GM19467 (cell line): ENCODE data around the gene CSNK1A1.
"Not testable (repeated sequence)": the region's sequence is repeated elsewhere in the genome, so short reads cannot be mapped to it uniquely, and the experiment has no call there.

Experiments used
- ATAC-seq: cut with Tn5 transposase; IDR thresholded peaks from one replicate; pipeline ENCODE4 v1.9.1; 2021; ENCODE audit warnings: mild to moderate bottlenecking, moderate library complexity; ENCODE audit not compliant: unreplicated experiment

Gene CSNK1A1

DNA sequence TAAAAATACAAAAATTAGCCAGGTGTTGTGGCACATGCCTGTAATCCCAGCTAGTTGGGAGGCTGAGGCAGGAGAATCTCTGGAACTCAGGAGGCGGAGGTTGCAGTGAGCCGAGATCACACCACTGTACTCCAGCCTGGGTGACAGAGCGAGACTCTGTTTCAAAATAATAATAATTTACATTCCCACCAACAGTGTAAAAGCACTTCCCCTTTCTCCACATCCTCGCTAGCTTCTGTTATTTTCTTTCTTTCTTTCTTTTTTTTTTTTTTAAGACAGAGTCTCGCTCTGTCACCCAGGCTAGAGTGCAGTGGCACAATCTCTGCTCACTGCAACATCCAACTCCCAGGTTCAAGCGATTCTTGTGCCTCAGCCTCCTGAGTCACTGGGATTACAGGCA, 89.3 kb downstream of the CSNK1A1 start:
- not testable (repeated sequence) for ATAC-seq

DNA sequence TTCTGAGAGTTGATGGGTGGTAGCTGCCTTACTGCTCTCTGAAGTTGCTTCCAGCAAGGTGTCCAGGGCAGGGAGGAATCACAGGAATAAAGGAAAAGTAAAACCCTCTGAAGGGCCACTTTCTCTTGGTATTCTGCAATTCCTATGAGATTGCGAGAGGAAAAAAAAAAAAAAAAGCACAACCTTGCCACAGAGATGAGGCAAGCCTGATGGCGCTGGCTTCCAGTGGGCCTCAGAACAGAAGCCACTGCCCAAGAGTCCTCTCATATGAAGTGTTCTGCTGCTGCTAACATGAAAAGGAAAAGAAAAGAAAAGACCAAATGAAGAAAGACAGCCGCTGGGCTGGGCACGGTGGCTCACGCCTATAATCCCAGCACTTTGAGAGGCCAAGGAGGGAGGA, 91.3 kb downstream of the CSNK1A1 start:
- ATAC-seq: no peak

DNA sequence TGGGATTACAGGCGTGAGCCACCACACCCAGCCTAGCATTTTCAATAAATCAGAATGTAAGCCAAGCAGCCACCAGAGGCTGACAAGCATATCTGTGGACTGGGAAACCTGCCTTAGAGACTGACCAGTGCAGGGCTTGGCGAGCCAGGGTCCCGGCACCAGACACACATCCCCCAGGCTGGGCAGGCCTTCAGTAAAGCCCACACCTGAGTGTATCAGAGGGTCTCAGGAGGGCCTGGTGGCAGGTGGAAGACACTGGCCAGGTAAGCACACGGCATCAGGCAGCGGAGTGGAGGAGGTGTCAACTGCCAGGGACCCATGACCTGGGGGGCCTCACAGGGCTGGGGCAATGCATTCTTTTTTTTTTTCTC, 93.9 kb downstream of the CSNK1A1 start:
- no peak for ATAC-seq

DNA sequence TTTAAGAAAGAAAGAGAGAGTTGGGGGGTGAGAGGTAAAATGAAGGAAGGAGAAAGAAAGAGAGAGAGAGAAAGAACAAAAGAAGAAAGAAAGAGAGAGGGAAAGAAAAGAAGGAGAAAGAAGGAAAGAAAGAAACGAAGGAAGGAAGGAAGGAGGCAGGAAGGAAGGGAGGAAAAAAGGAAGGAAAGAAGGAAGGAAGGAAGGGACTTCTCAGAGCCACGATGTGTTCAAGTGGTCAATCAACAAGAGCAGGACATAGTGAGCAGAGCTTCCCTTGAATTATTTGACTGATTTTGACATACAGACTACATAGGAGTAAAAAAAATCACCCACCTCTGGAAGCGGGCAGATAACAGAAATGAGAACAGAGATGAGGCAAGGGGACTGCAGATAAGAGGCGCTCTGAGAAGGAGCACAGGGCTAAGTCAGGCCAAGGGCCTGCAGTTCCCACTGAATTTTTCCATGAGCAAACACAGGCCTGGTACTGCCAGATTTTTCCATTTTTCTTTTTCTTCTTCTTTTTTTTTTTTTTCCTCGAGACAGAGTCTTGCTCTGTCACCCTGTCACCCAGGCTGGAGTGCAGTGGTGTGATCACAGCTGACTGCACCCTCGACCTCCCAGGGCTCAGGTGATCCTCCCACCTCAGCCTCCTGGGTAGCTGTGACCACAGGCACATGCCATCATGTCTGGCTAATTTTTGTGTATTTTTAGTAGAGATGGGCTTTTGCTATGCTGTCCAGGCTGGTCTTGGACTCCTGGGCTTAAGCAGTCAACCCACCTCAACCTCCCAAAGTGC, 94.4 kb downstream of the CSNK1A1 start:
- ATAC-seq: no peak

DNA sequence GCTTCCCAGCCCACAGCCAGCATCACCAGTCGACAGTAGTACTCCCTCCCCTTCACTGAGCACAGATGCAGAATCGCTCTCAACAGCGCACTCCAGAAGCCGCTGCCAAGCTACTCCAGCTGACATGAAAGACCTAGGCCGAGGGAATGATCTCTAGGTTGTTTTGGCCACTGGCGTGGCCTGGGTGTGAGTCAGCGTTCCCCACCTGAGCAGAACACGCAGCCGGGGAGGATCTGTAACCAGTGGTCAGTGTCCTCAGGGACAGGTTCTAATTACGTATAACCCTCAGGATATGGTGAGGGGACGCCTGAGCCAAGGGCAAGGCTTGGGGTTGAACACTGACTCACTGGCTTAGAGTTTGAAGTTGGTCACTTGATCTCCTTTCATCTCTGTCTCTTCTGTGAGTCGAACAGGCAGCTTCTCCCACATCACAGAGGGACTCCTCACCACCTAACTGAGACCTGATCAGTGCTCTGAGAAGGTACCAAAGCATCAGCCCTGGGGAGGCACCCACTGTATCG, 95.3 kb downstream of the CSNK1A1 start:
- no peak for ATAC-seq

DNA sequence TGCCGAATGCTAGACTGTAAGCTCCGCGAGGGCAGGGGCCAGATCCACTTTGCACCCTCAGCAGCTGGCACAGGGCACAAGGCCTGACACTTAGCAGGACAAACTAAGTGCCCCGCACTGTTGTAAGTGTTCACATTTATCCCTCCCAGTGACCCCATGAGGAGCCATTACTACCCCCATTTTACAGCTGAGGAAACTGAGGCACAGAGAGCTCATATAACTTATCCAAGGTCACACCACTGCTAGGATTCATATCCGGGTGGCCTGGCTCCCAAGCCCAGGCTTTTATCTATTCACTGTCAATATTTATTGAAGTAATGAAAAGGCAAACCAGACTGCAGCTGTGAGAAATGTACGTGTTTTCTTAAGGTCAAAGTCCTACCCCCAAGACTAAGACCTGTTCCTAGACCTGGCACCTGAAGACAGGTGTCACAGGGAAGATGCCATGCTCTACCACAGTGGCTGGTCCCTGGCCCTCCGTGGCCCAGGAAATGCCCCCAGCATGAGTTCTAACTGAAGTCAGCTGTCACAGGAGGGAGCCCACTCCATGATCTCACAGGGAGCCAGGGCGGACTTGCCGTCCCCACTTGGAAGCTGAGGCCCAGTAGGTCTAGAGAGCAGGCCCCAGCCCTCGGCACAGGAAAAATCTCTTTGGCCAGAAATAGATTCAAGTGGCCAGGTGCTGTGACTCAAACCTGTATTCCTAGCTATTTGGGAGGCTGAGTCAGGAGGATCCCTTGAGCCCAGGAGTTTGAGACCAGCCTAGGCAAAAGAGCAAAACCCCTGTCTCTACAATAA, 97.4 kb downstream of the CSNK1A1 start:
- ATAC-seq: no peak

DNA sequence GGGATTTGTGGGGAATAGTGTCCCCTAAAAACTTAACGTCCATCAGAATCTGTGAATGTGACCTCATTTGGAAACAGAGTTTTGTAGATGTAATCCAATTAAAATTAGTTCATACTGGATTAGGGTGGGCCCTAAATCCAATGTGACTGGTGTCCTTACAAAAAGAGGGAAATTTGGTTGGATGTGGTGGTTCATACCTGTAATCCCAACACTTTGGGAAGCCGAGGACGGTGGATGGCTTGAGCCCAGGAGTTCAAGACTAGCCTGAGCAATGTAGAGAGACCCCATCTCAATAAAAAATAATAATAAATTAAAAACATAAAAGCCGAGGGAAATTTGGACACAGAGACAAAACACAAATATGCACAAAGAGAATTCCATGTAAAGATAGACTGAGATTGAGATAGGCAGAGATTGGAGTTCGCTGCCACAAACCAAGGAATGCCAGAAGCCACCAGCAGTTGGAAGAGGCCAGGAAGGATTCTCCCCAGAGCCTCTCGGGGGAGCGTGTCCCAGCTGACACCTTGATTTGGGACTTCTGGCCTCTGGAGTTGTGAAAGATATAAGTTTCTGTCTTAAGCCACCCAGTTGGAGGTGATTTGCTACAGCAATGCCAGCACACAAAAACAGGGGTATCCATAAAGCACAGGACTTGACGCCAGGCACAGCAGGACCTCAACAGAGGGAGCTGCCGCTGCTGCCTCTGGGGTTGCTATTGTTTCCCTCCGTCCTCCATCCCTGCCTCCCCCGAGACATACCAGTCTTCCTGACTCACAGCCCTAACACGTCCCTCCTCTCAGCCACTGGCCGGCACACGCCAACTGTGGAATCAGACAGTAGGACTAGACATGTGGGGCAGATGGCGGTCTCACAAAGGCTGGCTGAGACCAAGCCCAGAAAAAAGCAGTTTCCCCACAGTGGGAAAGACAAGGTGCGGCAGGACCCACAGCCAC, 98.3 kb downstream of the CSNK1A1 start:
- no peak for ATAC-seq

DNA sequence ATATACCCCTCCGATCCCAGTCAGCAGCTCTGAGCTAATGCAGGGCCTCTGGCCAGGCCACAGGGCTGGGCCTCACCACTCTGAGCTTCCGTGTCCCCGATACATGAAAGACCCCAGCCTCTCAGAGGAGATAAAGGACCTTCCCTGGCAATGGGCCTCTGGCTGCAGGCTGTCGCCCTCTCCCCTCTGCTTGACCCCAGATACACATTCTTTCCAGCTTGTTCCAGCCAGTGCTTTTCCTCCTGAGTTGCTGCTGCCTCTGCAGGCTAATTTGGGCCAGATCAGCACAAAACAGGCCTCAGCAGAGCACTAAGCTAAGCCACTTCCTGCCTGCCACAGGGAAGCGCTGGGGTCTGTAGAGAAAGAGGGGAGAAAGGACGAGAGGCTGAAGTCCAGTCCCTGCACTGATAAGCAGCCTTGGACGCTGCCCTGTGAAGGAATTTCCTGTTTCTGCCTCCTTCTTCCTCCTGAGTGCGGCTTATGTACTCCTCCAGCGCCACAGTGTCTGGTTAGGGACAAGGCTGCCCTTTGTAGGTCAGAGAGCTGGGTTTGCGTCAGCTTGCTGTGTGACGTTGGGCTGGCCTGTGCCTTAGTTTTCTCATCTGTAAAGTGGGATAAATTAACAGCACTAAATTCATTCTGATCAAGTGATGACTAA, 99.1 kb downstream of the CSNK1A1 start:
- no peak for ATAC-seq

DNA sequence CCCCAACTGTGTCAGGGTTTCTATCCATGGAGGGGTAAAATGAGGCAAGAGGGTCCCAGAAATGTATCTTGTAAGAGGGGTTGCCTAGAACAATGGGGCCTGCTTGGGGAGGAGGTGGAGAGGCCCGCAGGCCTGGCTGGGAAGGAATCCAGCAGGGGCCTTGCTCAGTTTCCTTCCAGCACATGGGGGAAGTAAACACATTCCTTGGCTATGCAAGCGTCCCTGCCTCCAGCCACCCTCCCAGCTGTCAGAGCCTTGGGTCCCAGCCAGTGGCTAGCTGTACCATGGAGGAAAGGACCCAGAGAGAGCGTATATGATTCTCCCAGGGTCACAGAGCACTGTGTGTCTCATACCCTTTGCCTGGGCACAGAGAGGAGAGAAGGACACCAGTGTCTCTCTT, 101.0 kb downstream of the CSNK1A1 start:
- ATAC-seq: no peak

DNA sequence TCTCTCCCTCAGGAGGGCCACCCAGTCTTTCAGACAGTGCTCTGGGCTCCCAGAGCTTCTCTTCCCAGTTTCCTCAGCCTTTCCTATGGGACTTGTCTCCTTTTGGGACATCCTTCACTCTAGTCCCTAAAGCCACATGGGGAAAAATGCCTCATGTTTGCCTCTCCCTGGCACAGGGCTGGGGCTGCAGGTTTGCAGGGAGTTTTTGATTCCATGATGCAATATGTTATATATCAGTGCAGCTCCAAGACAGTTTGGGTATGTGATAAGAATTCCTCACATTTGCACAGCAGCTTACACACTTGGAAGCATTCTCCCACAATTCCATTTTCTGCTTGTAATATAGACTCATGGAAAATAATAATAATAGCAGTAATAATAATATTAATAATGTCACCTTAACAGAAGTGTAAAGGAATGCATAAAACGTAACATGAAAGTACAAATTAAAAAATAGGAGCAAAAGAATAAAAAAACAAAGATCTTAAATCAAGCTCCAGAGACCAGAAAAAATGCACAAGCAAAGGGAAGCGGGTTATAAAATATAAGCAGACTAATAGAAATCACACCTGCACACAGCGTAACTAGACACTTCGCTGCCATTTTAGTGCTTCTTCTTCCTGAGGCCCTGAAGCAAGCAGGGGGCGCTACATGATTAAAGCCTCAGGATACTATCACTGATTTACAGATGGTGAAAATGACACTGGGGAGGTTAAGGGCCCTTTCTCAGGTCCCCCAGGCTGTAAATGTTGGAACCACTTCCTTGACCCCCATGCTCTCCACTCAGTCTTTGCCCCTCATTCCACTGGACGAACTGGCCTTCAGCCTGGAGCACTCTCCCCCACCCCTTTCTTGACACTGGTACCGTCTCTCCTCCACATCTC, 102.2 kb downstream of the CSNK1A1 start:
- ATAC-seq: no peak

DNA sequence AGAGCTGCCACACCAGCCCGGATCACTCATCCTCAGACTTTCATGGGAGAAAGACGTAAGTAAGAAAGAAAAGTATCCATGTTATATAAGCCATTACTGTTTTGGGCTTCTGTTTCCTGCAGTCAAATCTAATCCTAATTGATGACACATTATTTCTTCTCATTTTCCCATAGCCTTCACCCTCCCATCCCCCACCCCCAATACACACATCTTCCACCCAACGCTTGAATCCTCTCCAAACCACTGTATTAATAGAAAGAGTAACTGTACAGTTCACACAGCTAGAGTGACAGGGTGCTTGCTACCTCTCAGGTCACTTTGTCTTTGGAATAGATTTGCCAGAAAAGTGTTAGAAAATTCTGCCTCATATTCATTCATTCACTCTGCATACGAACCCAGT, 102.8 kb downstream of the CSNK1A1 start:
- no peak for ATAC-seq

DNA sequence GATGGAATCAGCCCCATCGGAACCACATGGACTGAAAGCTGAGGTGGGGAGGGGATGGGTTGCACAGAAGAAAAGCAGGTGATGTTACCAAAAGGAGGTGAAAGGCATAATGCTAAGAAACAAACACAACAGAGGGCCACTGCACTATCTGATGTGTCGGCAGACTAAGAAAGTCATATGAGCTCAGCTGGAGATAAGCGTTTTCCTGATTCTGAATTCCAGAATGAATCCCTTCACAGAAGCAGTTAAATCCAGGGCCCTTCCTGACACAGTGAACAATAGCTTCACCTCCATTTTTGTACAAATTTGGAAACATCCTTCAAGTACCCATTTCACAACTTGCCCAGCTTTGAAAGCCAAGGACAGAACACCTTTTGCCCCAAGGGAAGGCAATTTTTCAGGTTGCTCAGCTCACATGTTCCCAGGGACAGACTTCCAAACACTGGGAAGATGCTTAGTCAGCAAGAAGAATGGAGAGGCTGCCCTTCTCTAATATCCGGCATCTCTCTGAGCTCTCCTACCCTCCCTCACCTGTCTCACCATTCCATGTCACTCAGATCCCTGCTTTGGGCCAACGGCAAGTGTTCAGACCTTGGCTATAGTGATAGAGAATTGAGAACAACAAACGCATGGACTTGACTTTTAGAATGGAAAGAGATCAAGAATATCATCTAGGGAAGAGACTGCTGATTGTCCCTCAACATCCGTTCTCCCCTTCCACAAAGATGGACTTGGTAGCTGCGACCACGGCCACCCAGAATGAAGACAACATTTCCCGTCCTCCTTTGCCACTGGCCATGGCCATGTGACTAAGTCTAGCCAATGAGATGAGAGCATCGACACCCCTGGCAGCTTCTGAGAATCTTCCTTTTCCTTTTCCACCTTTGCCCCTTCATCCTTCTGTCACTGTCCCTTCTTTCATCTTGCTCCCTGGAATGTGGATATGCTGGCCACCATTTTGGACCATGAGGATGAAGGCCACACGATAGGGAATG, 103.6 kb downstream of the CSNK1A1 start:
- no peak for ATAC-seq

DNA sequence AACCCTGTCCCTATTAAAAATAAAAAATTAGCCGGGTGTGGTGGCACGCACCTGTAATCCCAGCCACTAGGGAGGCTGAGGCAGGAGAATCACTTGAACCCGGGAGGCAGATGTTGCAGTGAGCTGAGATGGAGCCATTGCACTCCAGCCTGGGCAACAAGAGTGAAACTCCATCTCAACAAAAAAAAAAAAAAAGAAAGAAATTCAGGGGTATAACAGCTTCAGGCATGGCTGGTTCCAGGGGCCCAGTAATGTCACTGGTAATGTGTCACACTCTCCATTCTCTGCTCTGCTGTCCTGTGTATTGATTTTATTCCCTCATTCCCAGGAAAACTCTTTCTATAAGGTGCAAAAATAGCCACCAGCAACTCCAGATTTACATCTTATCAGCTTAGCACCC, 104.4 kb downstream of the CSNK1A1 start:
- not testable (repeated sequence) for ATAC-seq

DNA sequence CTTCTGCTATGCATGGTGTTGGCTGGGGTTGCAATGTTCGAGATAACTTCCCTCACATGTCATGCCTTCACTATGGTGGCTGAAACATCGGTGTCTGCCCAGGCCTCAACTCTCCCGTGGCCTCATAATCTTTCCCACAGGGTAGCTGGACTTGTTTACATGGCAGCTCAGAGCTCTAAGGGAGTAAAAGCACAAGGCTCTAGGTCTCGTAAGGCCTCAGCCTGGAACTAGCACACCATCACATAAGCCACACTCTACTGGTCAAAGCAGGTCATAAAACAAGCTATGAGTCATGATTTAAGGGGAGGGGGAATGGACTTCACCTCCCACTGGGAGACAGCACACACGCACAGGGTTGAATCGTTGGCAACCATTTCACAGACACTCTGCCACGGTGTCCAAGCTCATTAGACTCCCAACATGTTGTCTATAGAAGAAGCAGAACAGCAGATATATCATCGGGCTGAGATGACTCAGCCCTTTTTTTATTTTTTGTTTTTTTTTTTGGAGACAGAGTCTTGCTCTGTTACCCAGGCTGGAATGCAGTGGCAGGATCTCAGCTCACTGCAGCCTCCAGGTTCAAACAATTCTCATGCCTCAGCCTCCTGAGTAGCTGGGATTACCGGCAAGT, 105.4 kb downstream of the CSNK1A1 start:
- no peak for ATAC-seq

DNA sequence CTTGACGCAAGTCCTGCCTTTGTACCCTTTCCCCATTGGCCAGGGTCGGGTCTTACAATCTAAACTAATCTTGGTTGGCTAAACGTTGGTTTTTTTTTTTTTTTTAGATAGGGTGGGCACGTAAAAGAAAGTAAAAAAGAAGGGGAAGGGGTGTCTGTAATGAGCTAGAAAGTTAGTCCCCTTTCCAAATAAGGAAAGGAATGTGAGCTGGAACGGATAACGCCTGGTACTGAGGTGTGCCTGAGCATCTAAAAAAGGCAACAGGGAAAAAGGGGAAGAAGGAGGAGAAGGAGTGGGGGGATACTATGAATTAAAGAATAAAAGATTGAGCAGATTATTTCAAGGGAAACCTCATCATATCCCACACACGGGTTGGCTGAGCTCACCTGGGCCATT, 105.9 kb downstream of the CSNK1A1 start:
- no peak for ATAC-seq

DNA sequence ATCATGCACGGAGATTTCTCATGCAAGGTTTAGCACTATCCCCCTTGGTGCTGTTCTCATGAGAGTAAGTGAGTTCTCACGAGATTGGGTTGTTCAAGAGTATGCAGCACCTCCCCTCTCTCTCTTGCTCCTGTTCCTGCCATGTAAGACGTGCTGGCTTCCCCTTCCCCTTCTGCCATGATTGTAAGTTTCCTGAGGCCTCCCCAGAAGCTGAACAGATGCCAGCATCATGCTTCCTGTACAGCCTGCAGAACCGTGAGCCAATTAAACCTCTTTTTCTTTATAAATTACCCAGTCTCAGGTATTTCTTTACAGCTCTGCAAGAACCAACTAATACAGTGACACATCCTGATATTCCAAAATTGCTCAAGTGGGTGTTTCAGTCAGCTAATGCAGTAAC, 106.8 kb downstream of the CSNK1A1 start:
- not testable (repeated sequence) for ATAC-seq

DNA sequence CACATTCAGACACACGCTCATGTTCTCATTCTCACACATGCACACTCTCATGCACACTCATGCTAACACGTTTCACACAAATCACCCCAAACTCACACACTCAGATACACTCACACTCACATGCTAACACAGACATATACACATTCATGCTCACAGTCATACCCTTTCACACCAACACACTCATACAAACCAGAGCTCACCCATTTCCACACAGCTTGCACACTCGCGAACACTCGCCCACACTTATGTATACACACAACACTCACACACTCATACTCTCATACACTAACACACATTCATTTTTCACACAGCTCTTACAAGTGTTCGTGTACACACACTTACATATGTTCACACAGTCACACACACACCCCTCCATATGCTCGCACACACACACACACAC, 108.0 kb downstream of the CSNK1A1 start:
- ATAC-seq: no peak
